Astrocyte (in vitro differentiated cells and primary cell): ENCODE data around the gene SLCO3A1. TPM values are rescaled to one million over a fixed set of nuclear protein-coding genes. Genes with fewer than 3 reads are reported as not detected.
"Not testable (repeated sequence)": the region's sequence is repeated elsewhere in the genome, so short reads cannot be mapped to it uniquely, and the experiment has no call there.

ENCODE experiments used
- DNase-seq: peaks from one replicate; pipeline ENCODE4 v3.0.0-alpha.2; 2010; ENCODE audit warnings: low read depth
- FAIRE-seq: peaks from 2 replicates; lab custom pipeline; 2011; peaks lifted over from hg19 to GRCh38; lab: Jason Lieb, UNC
- H2AFZ ChIP-seq: 2 replicates; pipeline ENCODE4 v1.6.0; 2012; ENCODE audit warnings: low read depth, low read length, inconsistent platforms
- H3K27ac ChIP-seq: 2 replicates; pipeline ENCODE4 v1.5.1; 2011; ENCODE audit warnings: low read depth, low read length, inconsistent platforms
- H3K27me3 ChIP-seq: 2 replicates; pipeline ENCODE4 v1.6.0; 2011; ENCODE audit warnings: low read length, inconsistent platforms; ENCODE audit not compliant: insufficient read depth
- H3K36me3 ChIP-seq: 2 replicates; pipeline ENCODE4 v1.5.1; 2011; ENCODE audit warnings: low read length, inconsistent platforms; ENCODE audit not compliant: insufficient read depth
- H3K4me1 ChIP-seq: 2 replicates; pipeline ENCODE4 v1.5.1; 2011; ENCODE audit warnings: low read length, inconsistent platforms; ENCODE audit not compliant: insufficient read depth
- H3K4me2 ChIP-seq: 2 replicates; pipeline ENCODE4 v1.6.0; 2012; ENCODE audit warnings: low read length, inconsistent platforms
- H3K4me3 ChIP-seq: 2 replicates; pipeline ENCODE4 v1.5.1; 2011; ENCODE audit warnings: low read depth, mild to moderate bottlenecking, low read length, inconsistent platforms; ENCODE audit not compliant: insufficient read depth
- H3K79me2 ChIP-seq: 2 replicates; pipeline ENCODE4 v1.6.0; 2012; ENCODE audit warnings: mild to moderate bottlenecking, low read length, inconsistent platforms; ENCODE audit not compliant: insufficient read depth
- H3K9ac ChIP-seq: 2 replicates; pipeline ENCODE4 v1.6.0; 2012; ENCODE audit warnings: mild to moderate bottlenecking, low read length, inconsistent platforms
- H3K9me3 ChIP-seq: 2 replicates; pipeline ENCODE4 v1.5.1; 2012; ENCODE audit warnings: low read depth, mild to moderate bottlenecking, low read length, inconsistent platforms; ENCODE audit not compliant: insufficient read depth
- H4K20me1 ChIP-seq: 2 replicates; pipeline ENCODE4 v1.6.0; 2012; ENCODE audit warnings: low read length, inconsistent platforms; ENCODE audit not compliant: insufficient read depth
- H3K27ac Mint-ChIP-seq: one replicate; pipeline ENCODE4 v1.8.0; 2021; ENCODE audit warnings: mild to moderate bottlenecking, mixed read lengths; ENCODE audit not compliant: unreplicated experiment
- H3K27me3 Mint-ChIP-seq: one replicate; pipeline ENCODE4 v1.8.0; 2021; ENCODE audit warnings: low read depth, mixed read lengths; ENCODE audit not compliant: unreplicated experiment
- H3K36me3 Mint-ChIP-seq: one replicate; pipeline ENCODE4 v1.8.0; 2021; ENCODE audit warnings: low read depth, mixed read lengths; ENCODE audit not compliant: unreplicated experiment
- H3K4me1 Mint-ChIP-seq: one replicate; pipeline ENCODE4 v1.8.0; 2021; ENCODE audit warnings: low read depth, mixed read lengths; ENCODE audit not compliant: unreplicated experiment
- H3K4me3 Mint-ChIP-seq: one replicate; pipeline ENCODE4 v1.8.0; 2021; ENCODE audit warnings: mild to moderate bottlenecking, moderate library complexity, mixed read lengths; ENCODE audit not compliant: unreplicated experiment
- H3K9me3 Mint-ChIP-seq: one replicate; pipeline ENCODE4 v1.8.0; 2021; ENCODE audit warnings: mild to moderate bottlenecking, mixed read lengths; ENCODE audit not compliant: unreplicated experiment
- EZH2 ChIP-seq: IDR thresholded peaks from 2 replicates; pipeline ENCODE4 v1.6.1; 2012; ENCODE audit warnings: mild to moderate bottlenecking, low read length, inconsistent platforms; ENCODE audit not compliant: insufficient read depth
- total RNA-seq: library from RNA; stranded (reverse); gene quantifications from 2 replicates; pipeline ENCODE4 v1.2.1, GENCODE V29; 2021
- TF ChIP-seq, protein P1 (sequence below): IDR thresholded peaks from 2 replicates; pipeline ENCODE4 v1.5.1; 2011; ENCODE audit warnings: low read depth, mild to moderate bottlenecking, inconsistent platforms, low read length, moderate library complexity; ENCODE audit not compliant: insufficient read depth

The SLCO3A1 gene
- total RNA-seq, 1 donor from 2014 or later, result 9.4 TPM

DNA sequence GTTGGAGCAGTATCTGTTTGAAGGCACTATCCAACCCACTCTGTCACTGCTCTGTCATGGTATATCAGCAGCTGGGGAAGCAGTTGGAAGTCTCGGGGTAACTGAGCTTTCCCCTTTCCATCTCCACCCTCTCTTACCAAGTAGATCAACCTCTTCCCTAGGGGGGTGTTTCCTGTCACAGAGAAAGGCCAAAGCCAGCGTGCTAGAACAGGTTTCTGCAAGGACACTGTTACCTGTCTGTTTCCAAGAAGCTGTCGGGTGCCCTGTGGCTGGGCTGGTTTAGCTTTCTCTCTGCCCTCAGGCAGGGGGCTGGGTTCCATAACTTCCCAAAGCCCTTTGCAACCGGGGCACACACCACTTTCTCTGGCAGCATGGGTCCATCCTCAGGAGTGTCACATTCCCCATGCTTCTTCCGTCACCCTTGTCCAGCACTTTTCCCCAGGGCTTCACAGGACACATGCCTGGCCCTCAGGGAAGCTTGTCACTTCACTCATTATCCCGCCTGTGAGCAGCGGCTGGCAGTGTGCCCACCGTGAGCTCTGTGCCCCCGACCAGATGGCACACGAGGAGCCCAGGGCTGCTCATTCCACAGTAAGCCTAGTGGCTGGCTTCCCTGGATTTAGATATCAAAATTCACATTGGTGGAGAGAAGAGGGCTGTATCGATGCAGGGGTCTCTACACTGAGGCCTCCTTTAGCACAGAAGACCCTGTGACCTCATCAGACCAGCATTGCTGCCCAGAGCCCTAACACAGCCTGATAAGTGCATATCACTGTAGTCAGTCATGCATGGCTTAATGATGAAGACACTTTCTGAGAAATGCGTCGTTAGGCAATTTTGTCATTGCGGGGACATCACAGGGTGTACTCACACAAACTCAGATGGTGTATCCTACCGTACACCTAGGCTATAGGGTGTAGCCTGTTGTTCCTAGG lies 205.8 kb downstream of the SLCO3A1 start:
- Histone ChIP-seq H3K27ac (no peak overlapping the region), H3K4me3 (no peak overlapping the region), H3K9ac (no peak overlapping the region), H3K27me3 (no peaks in the 10 kb centered on the region), H4K20me1 (no peaks in the 10 kb centered on the region), H3K4me1 (no peaks in the 10 kb centered on the region), H3K9me3 (no peaks in the 10 kb centered on the region), H3K4me2 (no peak overlapping the region), H2AFZ (no peak overlapping the region), H3K36me3 (no peaks in the 10 kb centered on the region), H3K79me2 (no peaks in the 10 kb centered on the region)
- H3K27me3 Mint-ChIP-seq, result no peaks in the 10 kb centered on the region
- H3K36me3 Mint-ChIP-seq, result no peaks in the 10 kb centered on the region
- no peak overlapping the region for H3K27ac Mint-ChIP-seq
- H3K4me3 Mint-ChIP-seq, result no peak overlapping the region
- FAIRE-seq (no peak), DNase-seq (no peak)
- H3K9me3 Mint-ChIP-seq, result no peaks in the 10 kb centered on the region
- TF ChIP-seq EZH2, result no peak
- TF ChIP-seq, protein P1, sequence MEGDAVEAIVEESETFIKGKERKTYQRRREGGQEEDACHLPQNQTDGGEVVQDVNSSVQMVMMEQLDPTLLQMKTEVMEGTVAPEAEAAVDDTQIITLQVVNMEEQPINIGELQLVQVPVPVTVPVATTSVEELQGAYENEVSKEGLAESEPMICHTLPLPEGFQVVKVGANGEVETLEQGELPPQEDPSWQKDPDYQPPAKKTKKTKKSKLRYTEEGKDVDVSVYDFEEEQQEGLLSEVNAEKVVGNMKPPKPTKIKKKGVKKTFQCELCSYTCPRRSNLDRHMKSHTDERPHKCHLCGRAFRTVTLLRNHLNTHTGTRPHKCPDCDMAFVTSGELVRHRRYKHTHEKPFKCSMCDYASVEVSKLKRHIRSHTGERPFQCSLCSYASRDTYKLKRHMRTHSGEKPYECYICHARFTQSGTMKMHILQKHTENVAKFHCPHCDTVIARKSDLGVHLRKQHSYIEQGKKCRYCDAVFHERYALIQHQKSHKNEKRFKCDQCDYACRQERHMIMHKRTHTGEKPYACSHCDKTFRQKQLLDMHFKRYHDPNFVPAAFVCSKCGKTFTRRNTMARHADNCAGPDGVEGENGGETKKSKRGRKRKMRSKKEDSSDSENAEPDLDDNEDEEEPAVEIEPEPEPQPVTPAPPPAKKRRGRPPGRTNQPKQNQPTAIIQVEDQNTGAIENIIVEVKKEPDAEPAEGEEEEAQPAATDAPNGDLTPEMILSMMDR, result no peak
- H3K4me1 Mint-ChIP-seq, result no peaks in the 10 kb centered on the region

DNA sequence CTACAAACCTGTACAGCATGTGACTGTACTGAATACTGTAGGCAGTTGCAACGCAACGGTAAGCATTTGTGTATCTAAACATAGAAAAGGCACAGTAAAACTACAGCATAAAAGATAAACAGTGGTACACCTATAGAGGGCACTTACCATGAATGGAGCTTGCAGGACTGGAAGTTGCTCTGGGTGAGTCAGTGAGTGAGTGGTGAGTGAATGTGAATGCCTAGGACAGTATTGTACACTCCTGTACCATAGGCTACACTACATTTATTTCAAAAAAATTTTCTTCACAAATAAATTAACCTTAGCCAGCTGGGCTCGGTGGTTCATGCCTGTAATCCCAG lies 206.4 kb downstream of the SLCO3A1 start:
- H3K27me3 ChIP-seq, H3K4me2 ChIP-seq, H3K27ac ChIP-seq, H3K36me3 ChIP-seq, H3K4me1 Mint-ChIP-seq, FAIRE-seq, H3K36me3 Mint-ChIP-seq, H3K27me3 Mint-ChIP-seq, H3K9me3 Mint-ChIP-seq, H3K4me3 ChIP-seq, H3K9ac ChIP-seq, DNase-seq, H3K9me3 ChIP-seq, H2AFZ ChIP-seq, H3K79me2 ChIP-seq, H3K4me3 Mint-ChIP-seq, H4K20me1 ChIP-seq, H3K27ac Mint-ChIP-seq, H3K4me1 ChIP-seq: not testable (repeated sequence)

DNA sequence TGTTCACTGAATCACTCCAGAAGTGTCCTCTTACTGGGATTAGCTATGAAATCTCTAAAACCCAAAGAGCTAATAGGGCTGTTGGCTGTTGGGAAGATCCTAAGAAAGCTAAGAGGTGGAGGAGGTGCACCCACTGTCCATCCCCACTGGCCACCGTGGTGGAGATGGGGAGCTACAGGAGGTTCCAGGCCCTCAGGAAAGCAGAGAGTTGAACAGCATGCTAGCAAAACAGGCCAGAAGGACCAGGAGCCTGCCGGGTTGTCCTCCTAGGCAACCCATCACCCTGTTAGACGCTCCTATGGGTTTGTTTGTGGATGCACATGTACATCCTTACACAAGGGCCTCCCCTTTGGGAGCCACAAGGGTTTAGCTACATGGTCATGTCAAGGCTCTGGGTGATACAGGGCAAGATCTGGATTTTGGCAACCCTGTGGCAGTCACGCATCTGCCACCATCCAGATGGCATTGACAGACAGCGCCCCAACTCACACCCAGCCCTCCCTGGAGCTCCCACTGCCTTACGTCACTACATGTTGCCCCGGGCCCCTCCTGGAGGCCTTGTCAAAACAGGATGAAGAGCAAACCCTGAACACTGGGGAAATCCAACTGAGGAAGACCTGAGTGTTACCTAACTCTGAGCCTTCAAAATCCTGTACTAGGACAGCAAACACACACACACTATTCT lies 208.1 kb downstream of the SLCO3A1 start:
- FAIRE-seq (no peak), DNase-seq (no peak)
- H3K4me1 Mint-ChIP-seq, result no peaks in the 10 kb centered on the region
- Histone ChIP-seq H3K9me3 (no peaks in the 10 kb centered on the region), H3K27ac (no peak overlapping the region), H3K4me1 (no peaks in the 10 kb centered on the region), H3K36me3 (no peaks in the 10 kb centered on the region), H3K79me2 (no peaks in the 10 kb centered on the region), H4K20me1 (no peaks in the 10 kb centered on the region), H3K27me3 (no peaks in the 10 kb centered on the region), H3K4me3 (no peak overlapping the region), H2AFZ (no peak overlapping the region), H3K9ac (no peak overlapping the region), H3K4me2 (no peak overlapping the region)
- no peak overlapping the region for H3K27ac Mint-ChIP-seq
- H3K27me3 Mint-ChIP-seq, result no peaks in the 10 kb centered on the region
- TF ChIP-seq, protein P1, result no peak
- no peak for TF ChIP-seq EZH2
- no peak overlapping the region for H3K4me3 Mint-ChIP-seq
- no peaks in the 10 kb centered on the region for H3K36me3 Mint-ChIP-seq
- H3K9me3 Mint-ChIP-seq, result peaks cover 1% of the 10 kb centered on the region
